GM06990 (cell line): ENCODE measurements around the gene MYBPH.

Source experiments
- DNase-seq: peaks from one replicate; pipeline ENCODE4 v3.0.0-alpha.2; 2011; ENCODE audit not compliant: insufficient read length; ENCODE audit errors: extremely low read depth
- H3K27me3 ChIP-seq: replicated peaks from 2 replicates; pipeline ENCODE4 v1.6.0; 2011; ENCODE audit warnings: low read length; ENCODE audit not compliant: control insufficient read depth, insufficient read depth
- H3K36me3 ChIP-seq: 2 replicates; pipeline ENCODE4 v1.5.1; 2011; ENCODE audit warnings: low read length; ENCODE audit not compliant: control insufficient read depth, insufficient read depth
- H3K4me3 ChIP-seq: replicated peaks from 2 replicates; pipeline ENCODE4 v1.5.1; 2011; ENCODE audit warnings: low read depth, mild to moderate bottlenecking, control low read depth, low read length
- TF ChIP-seq, protein P1 (sequence below): IDR thresholded peaks from 2 replicates; pipeline ENCODE4 v1.5.1; 2011; ENCODE audit warnings: low read length, control low read depth, mild to moderate bottlenecking, inconsistent platforms; ENCODE audit not compliant: insufficient read depth, poor library complexity, severe bottlenecking

MYBPH gene

DNA sequence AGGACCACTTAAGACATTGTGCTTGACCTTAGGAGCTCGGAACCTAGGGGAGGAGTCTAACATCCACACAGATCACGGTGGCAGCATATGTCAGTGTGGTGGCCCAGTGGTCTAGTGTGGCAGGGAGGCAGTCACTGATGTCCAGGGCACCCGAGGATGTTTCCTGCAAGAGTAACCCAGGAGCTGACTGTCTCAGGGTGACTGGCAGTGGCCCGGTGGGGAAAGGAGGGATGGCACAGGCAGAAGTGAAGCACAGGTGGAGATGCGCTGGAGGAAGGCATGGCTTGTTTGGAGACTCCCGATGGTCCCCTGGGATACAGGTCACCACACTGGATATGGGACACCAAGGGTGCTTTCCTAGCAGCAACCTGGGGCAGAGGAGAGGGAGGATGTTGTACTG, 37.5 kb upstream of the MYBPH start:
- no peaks in the 10 kb centered on the region for H3K36me3 ChIP-seq
- no peak overlapping the region for H3K4me3 ChIP-seq
- no peak for DNase-seq
- H3K27me3 ChIP-seq = no peaks in the 10 kb centered on the region; the same call in 1 of the 2 replicates
- TF ChIP-seq, protein P1, sequence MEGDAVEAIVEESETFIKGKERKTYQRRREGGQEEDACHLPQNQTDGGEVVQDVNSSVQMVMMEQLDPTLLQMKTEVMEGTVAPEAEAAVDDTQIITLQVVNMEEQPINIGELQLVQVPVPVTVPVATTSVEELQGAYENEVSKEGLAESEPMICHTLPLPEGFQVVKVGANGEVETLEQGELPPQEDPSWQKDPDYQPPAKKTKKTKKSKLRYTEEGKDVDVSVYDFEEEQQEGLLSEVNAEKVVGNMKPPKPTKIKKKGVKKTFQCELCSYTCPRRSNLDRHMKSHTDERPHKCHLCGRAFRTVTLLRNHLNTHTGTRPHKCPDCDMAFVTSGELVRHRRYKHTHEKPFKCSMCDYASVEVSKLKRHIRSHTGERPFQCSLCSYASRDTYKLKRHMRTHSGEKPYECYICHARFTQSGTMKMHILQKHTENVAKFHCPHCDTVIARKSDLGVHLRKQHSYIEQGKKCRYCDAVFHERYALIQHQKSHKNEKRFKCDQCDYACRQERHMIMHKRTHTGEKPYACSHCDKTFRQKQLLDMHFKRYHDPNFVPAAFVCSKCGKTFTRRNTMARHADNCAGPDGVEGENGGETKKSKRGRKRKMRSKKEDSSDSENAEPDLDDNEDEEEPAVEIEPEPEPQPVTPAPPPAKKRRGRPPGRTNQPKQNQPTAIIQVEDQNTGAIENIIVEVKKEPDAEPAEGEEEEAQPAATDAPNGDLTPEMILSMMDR = no peak

DNA sequence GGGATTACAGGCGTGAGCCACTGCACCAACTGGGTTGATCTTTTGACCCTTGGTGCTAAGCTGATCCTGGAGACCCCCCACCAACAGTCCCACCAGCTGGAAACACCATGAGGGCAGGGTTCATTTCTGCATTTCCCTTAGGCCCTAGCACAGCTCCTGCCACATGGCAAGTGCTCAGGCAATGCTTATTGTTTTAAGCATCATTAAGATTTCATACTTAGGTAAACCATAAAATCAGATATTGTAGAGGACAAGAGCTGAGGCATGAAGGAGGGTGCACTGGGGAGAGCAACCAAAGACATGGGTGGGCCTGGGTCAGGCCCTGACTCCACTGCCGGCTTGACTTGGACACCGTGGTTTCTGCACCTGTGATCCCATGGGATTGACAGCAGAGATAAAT, 36.2 kb upstream of the MYBPH start:
- Histone ChIP-seq H3K27me3 (no peaks in the 10 kb centered on the region; the same call in 1 of the 2 replicates), H3K36me3 (no peaks in the 10 kb centered on the region), H3K4me3 (no peak overlapping the region)
- TF ChIP-seq, protein P1 = no peak
- DNase-seq = no peak

DNA sequence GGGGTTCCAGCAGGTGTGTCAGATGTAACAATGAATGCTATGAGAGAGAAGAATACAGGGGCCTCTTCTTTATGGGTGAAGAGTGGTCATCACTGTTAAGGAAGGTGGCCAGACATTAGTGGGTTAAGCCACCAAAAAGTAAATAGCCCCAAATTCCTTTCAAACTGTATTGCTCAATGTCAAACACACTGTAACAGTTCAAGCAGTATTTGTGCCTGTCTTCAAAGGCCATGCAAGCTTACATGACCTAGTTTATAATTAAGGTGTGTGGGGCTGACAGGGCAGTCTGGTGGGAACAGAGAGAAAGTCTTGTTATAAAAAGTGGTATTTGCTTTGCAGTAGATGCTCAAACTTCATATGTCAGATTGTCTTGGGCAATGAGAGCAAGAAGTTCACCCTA, 35.4 kb upstream of the MYBPH start:
- H3K36me3 ChIP-seq = no peaks in the 10 kb centered on the region
- H3K4me3 ChIP-seq = no peak overlapping the region
- DNase-seq = no peak
- H3K27me3 ChIP-seq = no peaks in the 10 kb centered on the region; the same call in 1 of the 2 replicates
- TF ChIP-seq, protein P1 = no peak

DNA sequence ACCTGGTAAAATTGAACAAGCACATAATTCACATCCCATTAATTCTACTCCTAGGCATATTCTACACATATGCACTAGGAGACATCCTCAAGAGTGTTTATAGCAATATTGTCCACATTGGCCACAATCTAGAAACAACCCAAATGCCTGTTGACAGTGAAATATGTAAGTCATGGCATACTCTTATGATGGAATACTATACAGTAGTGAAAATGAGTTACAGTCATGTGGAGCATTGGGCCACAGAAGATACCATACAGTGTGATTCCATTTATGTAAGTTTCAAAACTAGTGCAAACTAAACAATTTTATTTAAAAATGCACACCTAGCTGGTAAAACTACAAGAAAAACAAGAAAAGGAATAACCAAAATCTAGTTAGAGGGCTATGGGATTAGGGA, 34.7 kb upstream of the MYBPH start:
- no peaks in the 10 kb centered on the region for H3K36me3 ChIP-seq
- DNase-seq = no peak
- TF ChIP-seq, protein P1 = no peak
- H3K4me3 ChIP-seq = no peak overlapping the region
- no peaks in the 10 kb centered on the region for H3K27me3 ChIP-seq

DNA sequence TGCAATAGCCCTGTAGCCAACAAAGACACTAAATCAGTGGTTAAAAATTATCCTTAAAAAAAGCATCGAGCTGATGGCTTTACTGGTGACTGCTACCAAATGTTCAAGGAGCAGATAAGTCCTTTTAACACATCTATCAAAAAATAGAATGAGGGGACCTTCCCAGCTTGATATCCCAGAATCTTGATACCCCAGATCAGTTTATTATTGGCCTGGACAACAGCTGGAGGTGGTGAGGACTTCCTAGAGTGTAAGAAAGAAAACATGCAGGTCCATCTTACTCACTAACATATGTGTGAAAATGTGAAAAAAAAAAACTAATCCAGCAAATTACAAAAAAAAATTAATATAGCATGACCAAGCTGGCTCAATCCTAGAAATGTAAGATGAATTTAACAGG, 32.6 kb upstream of the MYBPH start:
- no peak for DNase-seq
- H3K27me3 ChIP-seq = no peaks in the 10 kb centered on the region
- no peaks in the 10 kb centered on the region for H3K36me3 ChIP-seq
- H3K4me3 ChIP-seq = no peak overlapping the region
- TF ChIP-seq, protein P1 = no peak

DNA sequence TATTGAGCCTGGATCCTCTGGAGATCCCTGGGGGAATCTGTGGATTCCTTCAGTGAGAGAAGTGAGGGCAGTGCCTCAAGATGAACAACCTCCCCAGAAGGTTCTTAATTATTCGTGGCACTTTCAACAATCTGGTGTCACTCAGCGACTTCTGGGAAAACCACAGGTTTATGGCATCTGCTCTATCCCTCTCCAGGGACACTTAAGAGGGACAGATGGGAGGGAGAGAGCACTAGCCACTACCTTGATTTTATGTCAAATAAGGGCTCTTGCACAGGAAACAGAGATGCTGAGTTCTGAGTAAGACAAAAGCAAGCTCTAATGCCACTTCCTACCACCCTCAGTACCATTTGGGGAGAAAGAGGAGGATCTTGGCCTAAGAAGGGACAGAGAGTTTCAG, 32.1 kb upstream of the MYBPH start:
- Histone ChIP-seq H3K36me3 (no peaks in the 10 kb centered on the region), H3K4me3 (no peak overlapping the region), H3K27me3 (no peaks in the 10 kb centered on the region)
- TF ChIP-seq, protein P1 = no peak
- no peak for DNase-seq
